Smooth muscle cell (in vitro differentiated cells): ENCODE results near the gene E2F6. TPM values are rescaled to one million over a fixed set of nuclear protein-coding genes. Genes with fewer than 3 reads are reported as not detected.

Experiments
- DNase-seq: peaks from one replicate; lab custom pipeline; 2025; ENCODE audit not compliant: unreplicated experiment; lab: John Stamatoyannopoulos, UW
- H2AFZ ChIP-seq: fragments of 200-600 bp; sonication (generic); 2 replicates; pipeline ENCODE4 v1.6.0; 2016; ENCODE audit warnings: antibody characterized with exemption, low read depth, mild to moderate bottlenecking
- H3F3A ChIP-seq: fragments of 200-600 bp; sonication (generic); 2 replicates; pipeline ENCODE4 v1.6.0; 2017; ENCODE audit warnings: antibody characterized with exemption, low read depth
- H3K27ac ChIP-seq: fragments of 200-600 bp; sonication (generic); 2 replicates; pipeline ENCODE4 v1.5.1; 2016; ENCODE audit warnings: low read depth, mild to moderate bottlenecking
- H3K27me3 ChIP-seq: fragments of 200-600 bp; sonication (generic); 2 replicates; pipeline ENCODE4 v1.6.1; 2016; ENCODE audit warnings: low read depth, mild to moderate bottlenecking
- H3K36me3 ChIP-seq: fragments of 200-600 bp; sonication (generic); 2 replicates; pipeline ENCODE4 v1.5.1; 2016; ENCODE audit warnings: low read depth
- H3K4me1 ChIP-seq: fragments of 200-600 bp; sonication (generic); 2 replicates; pipeline ENCODE4 v1.5.1; 2016; ENCODE audit warnings: low read depth
- H3K4me2 ChIP-seq: fragments of 200-600 bp; sonication (generic); 2 replicates; pipeline ENCODE4 v1.6.0; 2016; ENCODE audit warnings: mild to moderate bottlenecking
- H3K4me3 ChIP-seq: fragments of 200-600 bp; sonication (generic); 2 replicates; pipeline ENCODE4 v1.5.1; 2016; ENCODE audit warnings: mild to moderate bottlenecking
- H3K79me2 ChIP-seq: fragments of 200-600 bp; sonication (generic); 2 replicates; pipeline ENCODE4 v1.6.0; 2016; ENCODE audit warnings: low read depth, mild to moderate bottlenecking
- H3K9ac ChIP-seq: fragments of 200-600 bp; sonication (generic); 2 replicates; pipeline ENCODE4 v1.6.0; 2016; ENCODE audit warnings: low read depth
- H3K9me3 ChIP-seq: fragments of 200-600 bp; sonication (generic); replicated peaks from 2 replicates; pipeline ENCODE4 v1.5.1; 2016; ENCODE audit warnings: low read depth
- H4K20me1 ChIP-seq: fragments of 200-600 bp; sonication (generic); 2 replicates; pipeline ENCODE4 v1.6.0; 2016; ENCODE audit warnings: low read depth
- WGBS: methylation state at CpG from one replicate; pipeline ENCODE4 v1.1.7; 2016; ENCODE audit warnings: low lambda C conversion rate; 5-methylcytosine and 5-hydroxymethylcytosine counted together
- polyA plus RNA-seq: library from polyadenylated mRNA; unstranded; fragments of >200 nt; fragmentation: Nextera tagmentation; extraction: Ambion mirVana; gene quantifications from 2 replicates; pipeline ENCODE4 v1.2.1, GENCODE V29; 2016
- total RNA-seq: library from RNA; depleted of rRNA; stranded (reverse); fragments of >200 nt; gene quantifications from 2 replicates; pipeline ENCODE4 v1.2.3, GENCODE V29; 2014
- TF ChIP-seq, protein P1 (sequence below): fragments of 200-600 bp; sonication (generic); IDR thresholded peaks from 2 replicates; pipeline ENCODE4 v1.5.1; 2017; ENCODE audit warnings: borderline replicate concordance, mild to moderate bottlenecking, antibody characterized with exemption; ENCODE audit not compliant: insufficient read depth, poor library complexity, severe bottlenecking

The E2F6 gene
- total RNA-seq = 18.0 and 18.3 TPM in 2 replicates
- 17.5 and 23.0 TPM in 2 replicates for polyA plus RNA-seq

DNA sequence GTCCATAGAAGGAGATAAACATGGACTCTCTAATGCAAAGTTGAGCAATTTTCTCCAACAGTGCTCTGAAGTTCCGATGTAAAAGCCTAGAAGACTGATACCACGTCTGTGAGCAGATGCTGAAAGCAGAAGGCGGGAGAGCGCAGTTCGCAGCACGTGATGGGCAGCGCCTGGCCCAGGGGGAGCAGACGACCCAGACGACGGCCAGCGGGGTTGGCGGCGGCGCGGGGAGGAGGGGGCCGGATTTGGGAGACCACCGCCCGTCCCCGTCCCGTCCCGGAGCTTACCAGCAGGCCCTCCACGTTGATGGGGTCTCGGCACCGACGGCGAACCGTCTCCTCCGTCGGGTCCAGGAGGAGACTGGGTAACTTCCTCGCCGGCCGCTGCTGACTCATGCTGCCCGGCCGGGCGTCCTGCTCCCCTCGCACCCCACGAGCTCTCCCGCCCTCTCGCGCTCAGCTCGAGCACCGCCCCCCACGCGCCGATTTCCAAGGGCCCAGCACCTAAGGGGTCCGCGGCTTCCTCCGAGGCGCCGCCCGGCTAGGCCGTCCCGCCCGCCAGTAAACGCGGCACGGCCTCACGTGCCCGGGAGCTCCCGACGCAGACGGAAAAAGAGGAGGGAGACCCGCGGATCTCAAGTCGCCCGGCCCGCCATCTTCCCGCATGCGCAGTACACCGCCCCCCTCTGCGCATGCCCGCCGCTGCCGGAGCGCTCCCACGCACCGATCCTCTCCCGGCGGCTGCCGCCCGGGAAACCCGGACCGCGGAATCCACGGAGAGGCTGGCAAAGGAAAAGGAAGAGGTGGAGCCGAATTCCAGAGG lies at the start of gene E2F6:
Gene E2F6, minus strand, starts transcription at position 677 of the 822 bp plus-strand sequence. Its CDS starts 282 bp downstream, at position 395.
- Histone ChIP-seq H3K4me1 (peaks cover 5% of the 10 kb centered on the region), H3K4me3 (peak within 1 kb of the TSS; percentile 70), H2AFZ (peak within 1 kb of the TSS; percentile 95), H3K79me2 (peaks cover 49% of the 10 kb centered on the region), H3K4me2 (peak within 1 kb of the TSS; percentile 100), H3K9me3 (no peaks in the 10 kb centered on the region), H4K20me1 (peaks cover 47% of the 10 kb centered on the region), H3K9ac (peak within 1 kb of the TSS; percentile 85), H3K36me3 (no peaks in the 10 kb centered on the region), H3K27me3 (no peaks in the 10 kb centered on the region), H3F3A (no peaks in the 10 kb centered on the region), H3K27ac (peak within 1 kb of the TSS; percentile 96)
- WGBS = 4% methylated on average over 41 of the region's 86 CpGs
- DNase-seq = peak; percentile 86
- TF ChIP-seq, protein P1, sequence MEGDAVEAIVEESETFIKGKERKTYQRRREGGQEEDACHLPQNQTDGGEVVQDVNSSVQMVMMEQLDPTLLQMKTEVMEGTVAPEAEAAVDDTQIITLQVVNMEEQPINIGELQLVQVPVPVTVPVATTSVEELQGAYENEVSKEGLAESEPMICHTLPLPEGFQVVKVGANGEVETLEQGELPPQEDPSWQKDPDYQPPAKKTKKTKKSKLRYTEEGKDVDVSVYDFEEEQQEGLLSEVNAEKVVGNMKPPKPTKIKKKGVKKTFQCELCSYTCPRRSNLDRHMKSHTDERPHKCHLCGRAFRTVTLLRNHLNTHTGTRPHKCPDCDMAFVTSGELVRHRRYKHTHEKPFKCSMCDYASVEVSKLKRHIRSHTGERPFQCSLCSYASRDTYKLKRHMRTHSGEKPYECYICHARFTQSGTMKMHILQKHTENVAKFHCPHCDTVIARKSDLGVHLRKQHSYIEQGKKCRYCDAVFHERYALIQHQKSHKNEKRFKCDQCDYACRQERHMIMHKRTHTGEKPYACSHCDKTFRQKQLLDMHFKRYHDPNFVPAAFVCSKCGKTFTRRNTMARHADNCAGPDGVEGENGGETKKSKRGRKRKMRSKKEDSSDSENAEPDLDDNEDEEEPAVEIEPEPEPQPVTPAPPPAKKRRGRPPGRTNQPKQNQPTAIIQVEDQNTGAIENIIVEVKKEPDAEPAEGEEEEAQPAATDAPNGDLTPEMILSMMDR = no peak

DNA sequence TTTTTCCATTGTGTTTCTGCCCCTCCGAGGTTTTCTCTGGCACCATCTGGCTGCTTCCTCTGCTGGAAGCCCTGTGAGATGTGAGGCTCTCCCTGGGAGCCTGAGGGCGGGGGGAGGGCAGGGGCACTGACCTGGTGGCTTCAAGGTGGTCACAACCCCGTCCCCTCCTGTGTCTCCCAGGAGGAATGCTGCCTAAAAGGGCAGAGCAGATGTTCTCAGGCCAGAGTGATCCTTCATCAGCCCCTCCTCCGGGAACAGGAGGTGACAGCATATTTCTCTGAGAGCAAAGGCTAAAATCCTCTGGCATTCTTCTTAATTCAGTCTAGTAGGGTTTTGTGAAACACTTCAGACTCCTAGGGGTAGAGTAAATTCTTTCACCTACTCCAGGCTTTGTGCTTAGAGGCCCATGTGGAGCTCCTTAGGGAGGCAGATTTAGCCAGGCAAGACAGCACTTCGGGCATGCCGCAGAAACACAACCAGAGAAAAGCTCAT lies 49.6 kb upstream of the E2F6 start:
- Histone ChIP-seq H3K9me3 (no peaks in the 10 kb centered on the region), H3K4me2 (no peak overlapping the region), H3F3A (no peaks in the 10 kb centered on the region), H3K27me3 (no peaks in the 10 kb centered on the region), H3K36me3 (no peaks in the 10 kb centered on the region), H3K9ac (no peak overlapping the region), H4K20me1 (no peaks in the 10 kb centered on the region), H3K4me1 (peaks cover 29% of the 10 kb centered on the region), H3K79me2 (no peaks in the 10 kb centered on the region), H2AFZ (no peak overlapping the region), H3K4me3 (no peak overlapping the region), H3K27ac (no peak overlapping the region)
- TF ChIP-seq, protein P1 = no peak
- 78% methylated on average over 6 of the region's 6 CpGs for WGBS
- DNase-seq = no peak

- peaks cover 29% of the 10 kb centered on the region for H3K4me1 ChIP-seq
- no peak overlapping the region for H3K4me2 ChIP-seq
- H2AFZ ChIP-seq = no peak overlapping the region
- H3K36me3 ChIP-seq = no peaks in the 10 kb centered on the region
- no peak for DNase-seq
- 97% methylated on average over 6 of the region's 6 CpGs for whole genome bisulfite sequencing
- H3K27ac ChIP-seq = no peak overlapping the region
- no peaks in the 10 kb centered on the region for H3K79me2 ChIP-seq
- H3K4me3 ChIP-seq = no peak overlapping the region
- no peaks in the 10 kb centered on the region for H3F3A ChIP-seq
- H3K27me3 ChIP-seq = no peaks in the 10 kb centered on the region
- TF ChIP-seq, protein P1 = no peak
- no peak overlapping the region for H3K9ac ChIP-seq
- no peaks in the 10 kb centered on the region for H3K9me3 ChIP-seq
- no peaks in the 10 kb centered on the region for H4K20me1 ChIP-seq
Measured at GRCh38 chr2:11514904-11515303, 48.9 kb upstream of the E2F6 start.
